Loucy (cell line): ENCODE measurements around the gene SLC25A6.

Experiments
- H2AFZ ChIP-seq: fragments of 200-600 bp; sonication (generic); 2 replicates; pipeline ENCODE4 v1.6.0; 2016; ENCODE audit warnings: antibody characterized with exemption, mild to moderate bottlenecking, low read length, moderate library complexity
- H3F3A ChIP-seq: fragments of 200-600 bp; 2 replicates; pipeline ENCODE4 v1.6.0; 2016; ENCODE audit warnings: antibody characterized with exemption, low read depth, mild to moderate bottlenecking
- H3K27me3 ChIP-seq: fragments of 200-600 bp; sonication (generic); 2 replicates; pipeline ENCODE4 v1.6.1; 2014; ENCODE audit warnings: low read length, mild to moderate bottlenecking; ENCODE audit not compliant: insufficient read depth, poor library complexity, severe bottlenecking
- H3K36me3 ChIP-seq: fragments of 200-600 bp; sonication (generic); 2 replicates; pipeline ENCODE4 v1.6.1; 2016; ENCODE audit warnings: low read length; ENCODE audit not compliant: insufficient read depth
- H3K4me1 ChIP-seq: fragments of 200-600 bp; sonication (generic); 2 replicates; pipeline ENCODE4 v1.5.1; 2014; ENCODE audit warnings: low read length, mild to moderate bottlenecking; ENCODE audit not compliant: insufficient read depth, poor library complexity, severe bottlenecking
- H3K4me2 ChIP-seq: fragments of 200-600 bp; sonication (generic); 2 replicates; pipeline ENCODE4 v1.6.0; 2014; ENCODE audit warnings: antibody characterized with exemption, low read length, low read depth, mild to moderate bottlenecking; ENCODE audit not compliant: poor library complexity, severe bottlenecking
- H3K4me3 ChIP-seq: fragments of 200-600 bp; sonication (generic); 2 replicates; pipeline ENCODE4 v1.5.1; 2014; ENCODE audit warnings: low read length, mild to moderate bottlenecking, mixed read lengths; ENCODE audit not compliant: poor library complexity, severe bottlenecking
- H3K79me2 ChIP-seq: fragments of 200-600 bp; sonication (generic); 2 replicates; pipeline ENCODE4 v1.6.1; 2014; ENCODE audit warnings: low read length; ENCODE audit not compliant: insufficient read depth
- H3K9ac ChIP-seq: fragments of 200-600 bp; sonication (generic); 2 replicates; pipeline ENCODE4 v1.6.0; 2014; ENCODE audit warnings: mild to moderate bottlenecking, low read depth, low read length, moderate library complexity; ENCODE audit not compliant: poor library complexity, severe bottlenecking
- H3K9me2 ChIP-seq: fragments of 200-600 bp; sonication (generic); replicated peaks from 2 replicates; pipeline ENCODE4 v1.6.1; 2016; ENCODE audit warnings: low read depth, low read length, mixed read lengths
- H3K9me3 ChIP-seq: fragments of 200-600 bp; sonication (generic); 2 replicates; pipeline ENCODE4 v1.6.1; 2014; ENCODE audit warnings: mild to moderate bottlenecking, antibody characterized with exemption, low read length, low read depth; ENCODE audit not compliant: insufficient read depth
- H4K20me1 ChIP-seq: fragments of 200-600 bp; sonication (generic); 2 replicates; pipeline ENCODE4 v1.6.0; 2014; ENCODE audit warnings: antibody characterized with exemption, low read length, mild to moderate bottlenecking; ENCODE audit not compliant: insufficient read depth, poor library complexity, severe bottlenecking
- CTCF ChIP-seq: fragments of 200-600 bp; sonication (generic); conservative IDR thresholded peaks from 2 replicates; pipeline ENCODE4 v1.5.1; 2014; ENCODE audit warnings: mild to moderate bottlenecking, antibody characterized with exemption, low read length
- EZH2phosphoT487 ChIP-seq: fragments of 200-600 bp; IDR thresholded peaks from 2 replicates; pipeline ENCODE4 v1.6.1; 2018; ENCODE audit warnings: antibody characterized with exemption, mild to moderate bottlenecking, moderate library complexity, borderline replicate concordance

SLC25A6 gene

DNA sequence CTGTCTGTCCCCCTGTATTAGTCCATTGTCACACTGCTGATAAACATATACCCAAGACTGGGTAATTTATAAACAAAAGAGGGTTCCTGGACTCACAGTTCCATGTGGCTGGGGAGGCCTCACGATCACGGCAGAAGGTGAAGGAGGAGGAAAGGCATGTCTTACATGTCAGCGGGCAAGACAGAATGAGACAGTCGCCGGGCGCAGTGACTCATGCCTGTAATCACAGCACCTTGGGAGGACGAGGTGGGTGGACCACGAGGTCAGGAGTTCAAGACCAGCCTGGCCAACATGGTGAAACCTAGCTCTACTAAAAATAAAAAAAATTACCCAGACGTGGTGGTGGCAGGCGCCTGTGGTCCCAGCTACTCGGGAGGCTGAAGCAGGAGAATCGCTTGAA, 30.6 kb downstream of the SLC25A6 start:
- Histone ChIP-seq H3F3A (no peaks in the 10 kb centered on the region), H3K4me1 (no peaks in the 10 kb centered on the region), H2AFZ (no peak overlapping the region), H3K9me2 (no peaks in the 10 kb centered on the region), H3K36me3 (no peaks in the 10 kb centered on the region), H3K9ac (no peak overlapping the region), H3K4me2 (no peak overlapping the region), H4K20me1 (no peaks in the 10 kb centered on the region), H3K9me3 (no peaks in the 10 kb centered on the region), H3K27me3 (no peaks in the 10 kb centered on the region), H3K79me2 (no peaks in the 10 kb centered on the region), H3K4me3 (no peak overlapping the region)
- TF ChIP-seq CTCF, result no peak
- no peak for TF ChIP-seq EZH2phosphoT487

- no peaks in the 10 kb centered on the region for H3K27me3 ChIP-seq
- no peak overlapping the region for H3K4me2 ChIP-seq
- no peaks in the 10 kb centered on the region for H3F3A ChIP-seq
- no peaks in the 10 kb centered on the region for H3K9me2 ChIP-seq
- no peaks in the 10 kb centered on the region for H4K20me1 ChIP-seq
- H3K4me3 ChIP-seq, result no peak overlapping the region
- no peaks in the 10 kb centered on the region for H3K9me3 ChIP-seq
- no peaks in the 10 kb centered on the region for H3K79me2 ChIP-seq
- H3K9ac ChIP-seq, result no peak overlapping the region
- no peaks in the 10 kb centered on the region for H3K4me1 ChIP-seq
- TF ChIP-seq CTCF (no peak), EZH2phosphoT487 (no peak)
- no peaks in the 10 kb centered on the region for H3K36me3 ChIP-seq
- H2AFZ ChIP-seq, result no peak overlapping the region
These were observed 31.7 kb downstream of the SLC25A6 start for GRCh38 chrX:1360171-1360570.

GRCh38 chrX:1359477-1359873, 32.4 kb downstream of the SLC25A6 start:
- no peaks in the 10 kb centered on the region for H4K20me1 ChIP-seq
- H3K9me3 ChIP-seq, result no peaks in the 10 kb centered on the region
- H3K79me2 ChIP-seq, result no peaks in the 10 kb centered on the region
- no peaks in the 10 kb centered on the region for H3K4me1 ChIP-seq
- no peaks in the 10 kb centered on the region for H3K27me3 ChIP-seq
- no peak for TF ChIP-seq CTCF
- TF ChIP-seq EZH2phosphoT487, result no peak
- no peaks in the 10 kb centered on the region for H3F3A ChIP-seq
- no peak overlapping the region for H3K9ac ChIP-seq
- H3K4me3 ChIP-seq, result no peak overlapping the region
- no peaks in the 10 kb centered on the region for H3K36me3 ChIP-seq
- no peak overlapping the region for H3K4me2 ChIP-seq
- H2AFZ ChIP-seq, result no peak overlapping the region
- no peaks in the 10 kb centered on the region for H3K9me2 ChIP-seq
